Measurements from ENCODE around the gene CHPF2. TPM values are rescaled to one million over a fixed set of nuclear protein-coding genes. Genes with fewer than 3 reads are reported as not detected.
A peak's percentile ranks its signal among the peaks of the same experiment; 100 is the strongest.

Gene CHPF2
- total RNA-seq, 1 donor from 2014 or later = 37.2 TPM

DNA sequence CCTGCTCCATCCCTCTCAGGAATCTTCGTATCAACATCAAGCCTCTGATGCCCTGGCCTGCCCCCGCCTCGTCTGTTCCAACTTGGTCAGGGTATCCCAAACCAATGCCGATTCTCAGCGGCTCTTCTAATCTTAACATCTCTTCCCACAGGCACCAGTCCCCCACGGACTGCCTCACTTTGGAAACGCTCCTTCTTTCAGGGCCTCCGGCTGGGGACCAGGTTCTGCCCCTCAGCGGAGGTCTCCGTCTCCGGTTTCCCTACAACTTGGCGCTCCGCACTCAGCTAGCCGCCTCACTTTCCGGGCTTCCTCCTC is 5.8 kb upstream of the CHPF2 start:
- no peak for TF ChIP-seq CTCF (IDR thresholded peaks at IDR 0.05)
- Histone ChIP-seq H3K4me3 (peak overlapping the region; percentile 83), H3K27me3 (no peaks in the 10 kb centered on the region), H3K9me3 (no peaks in the 10 kb centered on the region), H3K36me3 (peaks cover 33% of the 10 kb centered on the region), H3K4me1 (peaks cover 20% of the 10 kb centered on the region), H3K27ac (peak overlapping the region; percentile 48)
- ATAC-seq (peak; percentile 0), DNase-seq (no peak)
- intact Hi-C loops (cut with DNase I) = no loop called here

GRCh38 chr7:151226875-151227782 is 5.2 kb upstream of the CHPF2 start, which contains the start of gene ABCF2:
Gene ABCF2 (minus strand): TSS chr7:151227205. CDS start chr7:151226458, 747 bp downstream.
- DNase-seq (peak; percentile 99), ATAC-seq (peak; percentile 99)
- Histone ChIP-seq H3K36me3 (peaks cover 26% of the 10 kb centered on the region), H3K4me1 (peaks cover 25% of the 10 kb centered on the region), H3K9me3 (no peaks in the 10 kb centered on the region), H3K27me3 (no peaks in the 10 kb centered on the region), H3K27ac (peak within 1 kb of the TSS; percentile 86), H3K4me3 (peak within 1 kb of the TSS; percentile 83)
- intact Hi-C loops (cut with DNase I) = no loop called here
- TF ChIP-seq CTCF (IDR thresholded peaks at IDR 0.05) = no peak

DNA sequence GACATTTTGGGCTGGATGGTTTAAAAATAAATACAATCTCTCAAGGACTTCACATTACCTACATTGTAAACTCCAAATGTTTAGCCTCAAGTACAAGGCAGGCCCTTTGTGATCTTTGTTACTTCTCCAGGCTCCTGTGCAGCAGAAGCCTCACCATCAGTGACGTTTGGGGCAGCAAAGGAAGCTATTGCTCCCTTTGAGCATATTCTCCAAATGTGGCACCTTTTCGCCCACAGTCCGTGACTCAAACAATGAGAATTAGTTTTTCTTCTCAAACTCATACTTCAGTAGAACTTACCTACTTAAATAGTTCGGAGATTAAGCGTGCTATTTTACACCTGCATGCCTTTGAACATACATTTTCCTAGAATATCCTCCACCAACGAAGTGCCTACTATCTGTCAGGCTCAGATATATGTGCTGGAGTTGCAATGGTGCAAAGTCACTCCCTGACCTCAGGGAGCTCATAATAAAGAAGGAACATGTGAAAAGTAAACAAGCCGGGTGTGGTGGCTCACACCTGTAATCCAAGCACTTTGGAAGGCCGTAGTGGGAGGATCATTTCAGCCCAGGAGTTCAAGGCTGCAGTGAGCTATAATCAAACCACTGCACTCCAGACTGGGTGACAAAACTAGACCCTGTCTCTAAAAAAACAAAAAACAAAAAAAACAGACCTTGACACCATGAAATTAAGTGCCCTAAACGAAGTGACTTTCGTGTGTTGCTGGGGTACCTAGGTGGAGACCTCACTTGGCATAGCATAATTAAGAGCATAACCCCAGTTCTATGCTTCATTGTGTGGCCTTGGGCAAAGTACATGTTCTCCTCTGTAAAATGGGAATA is 4.0 kb upstream of the CHPF2 start:
- no peak for TF ChIP-seq CTCF (IDR thresholded peaks at IDR 0.05)
- no peaks in the 10 kb centered on the region for H3K9me3 ChIP-seq
- peak overlapping the region; percentile 83 for H3K4me3 ChIP-seq
- ATAC-seq = no peak
- peak overlapping the region; percentile 86 for H3K27ac ChIP-seq
- intact Hi-C loops (cut with DNase I) = no loop called here
- DNase-seq = no peak
- peaks cover 26% of the 10 kb centered on the region for H3K4me1 ChIP-seq
- H3K27me3 ChIP-seq = no peaks in the 10 kb centered on the region
- H3K36me3 ChIP-seq = peaks cover 15% of the 10 kb centered on the region

GRCh38 chr7:151229249-151229648 is 3.0 kb upstream of the CHPF2 start:
- no peak for TF ChIP-seq CTCF (IDR thresholded peaks at IDR 0.05)
- Histone ChIP-seq H3K27me3 (no peaks in the 10 kb centered on the region), H3K9me3 (no peaks in the 10 kb centered on the region), H3K36me3 (peaks cover 5% of the 10 kb centered on the region), H3K4me3 (no peak overlapping the region), H3K4me1 (peaks cover 36% of the 10 kb centered on the region), H3K27ac (no peak overlapping the region)
- ATAC-seq (no peak), DNase-seq (no peak)
- intact Hi-C loops (cut with DNase I) = no loop called here

GRCh38 chr7:151231080-151231479 is 1.2 kb upstream of the CHPF2 start:
- Histone ChIP-seq H3K36me3 (peaks cover 11% of the 10 kb centered on the region), H3K27ac (no peak overlapping the region), H3K4me1 (peaks cover 28% of the 10 kb centered on the region), H3K4me3 (no peak overlapping the region), H3K27me3 (no peaks in the 10 kb centered on the region), H3K9me3 (no peaks in the 10 kb centered on the region)
- ATAC-seq = no peak
- no peak for TF ChIP-seq CTCF (IDR thresholded peaks at IDR 0.05)
- intact Hi-C loops (cut with DNase I) = no loop called here
- DNase-seq = no peak
